ENCODE results near the gene GFAP. TPM values are rescaled to one million over a fixed set of nuclear protein-coding genes. Genes with fewer than 3 reads are reported as not detected.

GFAP gene
- total RNA-seq, 1 experiment from 2014 or later, result 1.6 TPM

- TF ChIP-seq CTCF (IDR thresholded peaks at IDR 0.05) (no peak), PRDM15 (CRISPR knock-in tag; IDR thresholded peaks at IDR 0.05) (no peak), NFATC4 (CRISPR knock-in tag; IDR thresholded peaks at IDR 0.05) (no peak), NR3C1 (CRISPR knock-in tag; conservative IDR thresholded peaks at IDR 0.05; ENCODE audit: low read depth) (no peak), ZNF423 (CRISPR knock-in tag; IDR thresholded peaks at IDR 0.05) (no peak), E2F1 (CRISPR knock-in tag; IDR thresholded peaks at IDR 0.05) (no peak), JAZF1 (CRISPR knock-in tag; IDR thresholded peaks at IDR 0.05) (no peak), OVOL2 (CRISPR knock-in tag; IDR thresholded peaks at IDR 0.05; ENCODE audit: borderline replicate concordance) (no peak), ZNF138 (CRISPR knock-in tag; conservative IDR thresholded peaks at IDR 0.05) (no peak)
Measured at GRCh38 chr17:44914148-44914547, 1.2 kb downstream of the GFAP start (continued).

- peaks cover 39% of the 10 kb centered on the region for H3K27me3 Mint-ChIP-seq (ENCODE audit: low read depth)
- DNase-seq (ENCODE audit: low spot score) (no peak), ATAC-seq (no peak)
- no peaks in the 10 kb centered on the region for H3K9me3 Mint-ChIP-seq
- H3K4me1 Mint-ChIP-seq, result peaks cover 5% of the 10 kb centered on the region; the same call in 1 of the 2 replicates
- ChIA-PET CTCF (interaction anchor here (0.6 to 5.2 kb wide), 5 partner anchors 8 to 185 kb away, joined by 4 to 89 read pairs (median 9); partner anchors contain the start of gene C1QL1), POLR2A (no interaction called here)
- no peak overlapping the region for H3K27ac Mint-ChIP-seq
- no peak overlapping the region for H3K4me3 Mint-ChIP-seq
- no peak for TF ChIP-seq FOXK1 (CRISPR knock-in tag; IDR thresholded peaks at IDR 0.05)
- no peak for TF ChIP-seq GTF2I (CRISPR knock-in tag; conservative IDR thresholded peaks at IDR 0.05)
- no peak for TF ChIP-seq JUN (CRISPR knock-in tag; IDR thresholded peaks at IDR 0.05)
- TF ChIP-seq EMX1 (CRISPR knock-in tag; IDR thresholded peaks at IDR 0.05), result no peak
- TF ChIP-seq ARID4B (CRISPR knock-in tag; IDR thresholded peaks at IDR 0.05; ENCODE audit: borderline replicate concordance), result no peak
- TF ChIP-seq SOX15 (CRISPR knock-in tag; IDR thresholded peaks at IDR 0.05), result no peak
- no peak for TF ChIP-seq KAT7 (CRISPR knock-in tag; IDR thresholded peaks at IDR 0.05; ENCODE audit: borderline replicate concordance)
- no peak for TF ChIP-seq ATF3 (CRISPR knock-in tag; conservative IDR thresholded peaks at IDR 0.05)
- TF ChIP-seq ELF4 (CRISPR knock-in tag; IDR thresholded peaks at IDR 0.05; ENCODE audit: low read depth), result no peak
- TF ChIP-seq HMGA2 (CRISPR knock-in tag; IDR thresholded peaks at IDR 0.05), result no peak
- no peaks in the 10 kb centered on the region for H3K36me3 Mint-ChIP-seq
Measured at GRCh38 chr17:44913676-44914075, 1.6 kb downstream of the GFAP start.
